DMS 273 (cell line): ENCODE data around the gene SERINC5.
"Not testable (repeated sequence)": the region's sequence is repeated elsewhere in the genome, so short reads cannot be mapped to it uniquely, and the experiment has no call there.

ENCODE experiments used
- DNase-seq: peaks from one replicate; lab custom pipeline; 2025; ENCODE audit not compliant: unreplicated experiment; lab: John Stamatoyannopoulos, UW

Gene SERINC5

DNA sequence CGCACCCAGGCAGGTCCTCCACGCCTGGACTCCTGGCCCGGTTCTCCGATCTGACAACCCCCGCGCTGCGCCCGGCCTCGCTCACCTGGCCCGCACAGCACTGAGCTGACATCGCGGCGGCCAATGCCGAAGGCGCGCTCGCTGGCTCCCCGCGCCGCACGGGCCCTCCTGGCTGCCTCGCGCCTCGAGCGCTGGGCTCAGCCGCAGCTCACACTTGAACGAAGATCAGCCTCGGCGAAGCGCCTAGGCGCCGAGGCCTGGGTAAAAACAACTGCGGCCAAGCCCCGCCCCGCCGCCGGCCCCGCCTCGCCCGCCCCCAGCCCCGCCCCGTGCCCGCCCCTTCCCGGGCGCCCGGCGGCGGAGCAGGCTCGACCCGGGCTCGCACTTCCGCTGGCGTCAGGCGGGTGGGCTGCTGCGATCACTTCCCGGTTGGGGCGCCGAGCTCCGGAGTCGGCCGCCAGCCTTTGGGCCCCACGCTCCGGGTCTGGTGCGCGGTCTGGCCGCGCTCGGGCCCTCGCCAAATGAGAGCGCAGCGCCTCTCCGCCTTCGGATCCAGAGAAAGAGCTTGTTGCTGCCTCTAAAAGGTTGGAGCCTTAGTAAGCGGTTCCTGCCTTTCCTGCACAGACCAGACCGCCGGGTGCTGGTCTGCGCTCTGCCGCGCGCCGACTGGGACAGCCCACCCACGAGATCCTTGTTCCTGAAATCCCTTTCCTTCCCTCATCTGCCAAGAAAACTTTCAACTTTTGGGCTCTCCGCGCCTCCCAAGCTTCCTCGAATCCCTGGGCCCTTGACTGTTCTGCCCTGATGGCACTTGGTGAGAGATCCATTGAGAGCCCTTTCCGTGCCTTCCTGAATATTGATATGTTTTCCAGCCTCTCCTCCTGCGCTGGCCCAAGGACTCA is at the start of gene SERINC5:
SERINC5 (minus strand) TSS at position 238 of the 902 bp plus-strand sequence; CDS start at position 112, 126 bp downstream.
- DNase-seq: peak; percentile 91

DNA sequence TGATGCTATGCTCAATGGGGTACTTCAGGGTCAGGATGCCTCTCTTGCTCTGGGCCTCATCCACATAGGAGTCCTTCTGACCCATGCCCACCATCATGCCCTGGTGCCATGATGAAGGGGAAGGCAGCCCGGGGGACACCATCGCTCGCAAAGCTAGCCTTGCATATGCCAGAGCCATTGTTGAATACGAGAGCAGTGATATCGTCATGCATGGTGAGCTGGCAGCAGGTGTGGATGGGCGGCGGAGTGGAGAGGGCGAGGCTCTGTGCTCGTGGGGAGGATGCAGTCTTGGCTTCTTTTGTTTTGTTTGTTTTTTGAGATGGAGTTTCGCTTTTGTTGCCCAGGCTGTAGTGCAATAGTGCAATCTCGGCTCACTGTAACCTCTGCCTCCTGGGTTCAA is 46.8 kb upstream of the SERINC5 start:
- no peak for DNase-seq

DNA sequence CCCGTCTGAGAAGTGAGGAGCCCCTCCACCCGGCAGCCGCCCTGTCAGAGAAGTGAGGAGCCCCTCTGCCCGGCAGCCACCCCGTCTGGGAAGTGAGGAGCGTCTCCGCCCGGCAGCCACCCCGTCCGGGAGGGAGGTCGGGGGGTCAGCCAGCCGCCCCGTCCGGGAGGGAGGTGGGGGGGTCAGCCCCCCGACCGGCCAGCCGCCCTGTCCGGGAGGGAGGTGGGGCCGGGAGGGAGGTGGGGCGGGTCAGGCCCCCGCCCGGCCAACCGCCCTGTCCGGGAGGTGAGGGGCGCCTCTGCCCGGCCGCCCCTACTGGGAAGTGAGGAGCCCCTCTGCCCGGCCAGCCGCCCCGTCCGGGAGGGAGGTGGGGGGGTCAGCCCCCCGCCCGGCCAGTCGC is 45.5 kb upstream of the SERINC5 start:
- not testable (repeated sequence) for DNase-seq

DNA sequence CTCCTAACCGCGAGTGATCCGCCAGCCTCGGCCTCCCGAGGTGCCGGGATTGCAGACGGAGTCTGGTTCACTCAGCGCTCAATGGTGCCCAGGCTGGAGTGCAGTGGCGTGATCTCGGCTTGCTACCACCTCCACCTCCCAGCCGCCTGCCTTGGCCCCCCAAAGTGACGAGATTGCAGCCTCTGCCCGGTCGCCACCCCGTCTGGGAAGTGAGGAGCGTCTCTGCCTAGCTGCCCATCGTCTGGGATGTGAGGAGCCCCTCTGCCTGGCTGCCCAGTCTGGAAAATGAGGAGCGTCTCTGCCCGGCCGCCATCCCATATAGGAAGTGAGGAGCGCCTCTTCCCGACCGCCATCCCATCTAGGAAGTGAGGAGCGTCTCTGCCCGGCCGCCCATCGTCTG is 44.9 kb upstream of the SERINC5 start:
- DNase-seq: not testable (repeated sequence)

DNA sequence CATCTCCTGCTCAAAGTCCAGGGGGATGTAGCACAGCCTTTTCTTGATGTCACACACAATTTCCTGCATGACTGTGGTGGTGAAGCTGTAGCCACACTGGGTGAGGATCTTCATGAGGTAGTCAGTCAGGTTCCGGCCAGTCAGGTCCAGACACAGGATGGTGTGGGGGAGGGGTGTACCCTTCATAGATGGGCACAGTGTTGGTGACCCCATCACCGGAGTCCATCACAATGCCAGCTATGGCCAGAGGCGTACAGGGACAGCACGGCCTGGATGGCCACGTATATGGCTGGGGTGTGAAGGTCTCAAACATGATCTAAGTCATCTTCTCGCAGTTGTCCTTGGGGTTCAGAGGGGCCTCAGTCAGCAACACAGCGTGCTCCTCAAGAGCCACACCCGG is 44.3 kb upstream of the SERINC5 start:
- DNase-seq: no peak

DNA sequence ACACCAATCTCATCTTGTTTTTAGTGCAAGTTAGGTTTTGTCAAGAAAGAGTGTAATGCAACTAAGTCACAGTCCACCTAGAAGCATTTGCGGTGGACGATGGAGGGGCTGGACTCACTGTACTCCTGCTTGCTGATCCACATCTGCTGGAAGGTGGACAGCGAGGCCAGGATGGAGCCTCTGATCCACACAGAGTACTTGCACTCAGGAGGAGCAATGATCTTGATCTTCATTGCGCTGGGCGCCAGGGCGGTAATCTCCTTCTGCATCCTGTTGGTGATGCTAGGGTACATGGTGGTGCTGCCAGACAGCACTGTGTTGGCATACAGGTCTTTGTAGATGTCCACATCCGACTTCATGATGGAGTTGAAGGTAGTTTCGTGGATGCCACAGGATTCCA is 43.8 kb upstream of the SERINC5 start:
- DNase-seq: no peak

DNA sequence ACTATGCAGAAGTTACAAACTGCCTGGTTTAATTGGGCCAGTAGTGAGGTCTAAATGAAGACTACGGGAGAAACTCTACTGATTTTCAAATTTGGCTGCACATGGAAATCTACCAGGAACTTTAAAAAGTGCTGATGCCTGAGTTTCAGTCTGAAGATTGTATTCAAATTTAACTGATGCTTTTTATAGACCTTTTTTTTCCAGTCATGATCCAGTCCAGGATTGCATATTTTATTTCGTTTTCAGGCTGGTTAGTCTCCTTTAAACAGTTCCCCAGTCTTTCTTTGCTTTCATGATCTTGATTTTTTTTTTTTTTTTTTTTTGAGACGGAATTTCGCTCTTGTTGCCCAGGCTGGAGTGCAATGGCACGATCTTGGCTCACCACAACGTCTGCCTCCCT is 40.3 kb upstream of the SERINC5 start:
- no peak for DNase-seq

DNA sequence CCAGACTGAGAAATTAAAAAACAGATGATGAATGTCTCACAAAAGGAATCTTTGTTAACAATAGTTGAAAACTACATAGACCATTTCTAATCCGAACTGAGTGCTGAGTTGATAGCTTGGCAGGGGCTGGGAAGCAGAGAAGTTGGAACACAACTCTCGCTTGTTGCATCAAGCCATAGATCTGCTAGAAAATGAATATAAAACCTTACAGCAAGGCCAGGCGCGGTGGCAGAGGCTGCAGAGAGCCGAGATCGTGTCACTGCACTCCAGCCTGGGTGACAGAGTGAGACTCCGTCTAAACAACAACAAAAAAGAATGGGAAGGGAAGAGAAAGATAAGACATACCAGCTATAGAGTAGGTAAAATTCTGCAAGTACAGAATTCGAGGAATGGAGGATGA is 35.9 kb upstream of the SERINC5 start:
- no peak for DNase-seq

DNA sequence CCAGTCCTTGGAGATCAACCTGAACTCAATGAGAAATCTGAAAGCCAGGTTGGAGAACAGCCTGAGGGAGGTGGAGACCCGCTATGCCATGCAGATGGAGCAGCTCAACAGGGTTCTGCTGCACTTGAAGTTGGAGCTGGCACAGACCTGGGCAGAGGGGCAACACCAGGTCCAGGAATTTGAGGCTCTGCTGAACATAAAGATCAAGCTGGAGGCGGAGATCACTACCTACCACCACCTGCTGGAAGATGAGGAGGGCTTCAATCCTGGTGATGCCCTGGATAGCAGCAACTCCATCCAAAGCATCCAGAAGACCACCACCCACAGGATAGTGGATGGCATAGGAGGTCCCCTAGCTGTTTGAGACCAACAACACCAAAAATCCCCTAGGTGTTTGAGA is 33.5 kb upstream of the SERINC5 start:
- DNase-seq: no peak

DNA sequence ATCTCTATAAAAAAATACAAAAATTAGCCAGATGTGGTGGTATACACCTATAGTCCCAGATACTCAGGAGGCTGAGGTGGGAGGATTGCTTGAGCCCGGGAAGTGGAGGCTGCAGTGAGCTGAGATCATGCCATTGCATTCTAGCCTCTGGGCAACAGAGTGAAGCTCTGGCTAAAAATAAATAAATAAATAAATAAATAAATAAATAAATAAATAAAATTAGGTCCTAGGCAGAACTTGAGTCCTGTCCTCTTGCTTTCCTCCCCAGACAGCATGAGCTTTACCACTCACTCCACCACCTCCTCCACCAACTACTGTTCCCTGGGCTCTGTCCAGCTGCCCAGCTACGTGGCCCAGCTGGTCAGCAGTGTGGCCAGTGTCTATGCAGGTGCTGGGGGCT is 32.3 kb upstream of the SERINC5 start:
- no peak for DNase-seq

DNA sequence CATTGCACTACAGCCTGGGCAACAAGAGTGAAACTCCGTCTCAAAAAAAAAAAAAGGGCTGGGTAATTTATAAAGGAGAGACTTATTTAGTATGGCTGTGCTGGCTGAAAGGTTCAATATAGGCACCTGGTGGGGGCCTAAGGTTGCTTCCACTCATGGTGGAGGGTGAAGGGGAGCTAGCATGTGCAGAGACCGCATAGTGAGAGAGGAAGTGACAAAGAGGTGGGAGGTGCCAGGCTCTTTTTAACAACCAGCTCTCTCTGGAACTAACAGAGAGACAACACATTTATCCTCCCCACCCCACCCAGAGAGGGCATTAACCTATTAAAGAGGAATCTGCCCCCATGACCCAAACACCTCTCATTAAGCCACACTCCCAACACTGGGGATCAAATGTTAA is 28.9 kb upstream of the SERINC5 start:
- DNase-seq: no peak

DNA sequence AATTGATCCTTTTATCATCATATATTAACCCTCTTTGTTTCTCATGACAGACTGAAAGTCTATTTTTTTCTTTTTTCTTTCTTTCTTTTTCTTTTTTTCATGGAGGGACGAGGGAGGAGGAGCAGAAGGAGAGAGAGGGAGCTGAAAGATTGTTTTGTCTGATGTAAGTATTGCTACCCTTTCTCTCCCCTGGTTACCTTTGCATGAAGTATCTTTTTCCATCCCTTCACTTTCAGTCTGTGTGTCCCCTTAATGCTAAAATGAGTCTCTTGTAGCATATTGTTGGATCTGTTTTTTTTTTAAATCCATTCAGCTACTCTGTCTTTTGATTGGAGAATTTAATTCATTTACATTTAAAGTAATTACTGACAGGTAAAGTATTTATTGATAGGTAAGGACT is 27.5 kb upstream of the SERINC5 start:
- DNase-seq: no peak

DNA sequence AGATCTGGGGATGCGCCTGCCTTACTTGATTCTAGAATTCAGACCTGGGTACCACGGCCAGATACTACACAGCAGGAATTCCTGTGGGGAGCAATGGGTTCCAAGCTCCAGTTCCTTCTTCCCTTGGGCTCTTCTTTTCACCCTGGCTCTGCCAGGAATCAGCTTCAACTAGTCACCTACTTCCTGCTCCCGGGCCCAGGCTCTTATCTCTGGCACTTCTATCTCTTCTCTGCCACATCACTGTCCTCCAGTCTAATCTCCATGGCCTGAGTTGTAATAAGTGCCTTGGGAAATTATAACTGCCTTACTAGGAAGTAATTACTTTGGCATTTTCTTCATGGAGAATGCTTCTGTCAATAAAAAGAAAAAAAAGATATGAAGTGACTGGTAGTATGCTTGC is 26.2 kb upstream of the SERINC5 start:
- no peak for DNase-seq

DNA sequence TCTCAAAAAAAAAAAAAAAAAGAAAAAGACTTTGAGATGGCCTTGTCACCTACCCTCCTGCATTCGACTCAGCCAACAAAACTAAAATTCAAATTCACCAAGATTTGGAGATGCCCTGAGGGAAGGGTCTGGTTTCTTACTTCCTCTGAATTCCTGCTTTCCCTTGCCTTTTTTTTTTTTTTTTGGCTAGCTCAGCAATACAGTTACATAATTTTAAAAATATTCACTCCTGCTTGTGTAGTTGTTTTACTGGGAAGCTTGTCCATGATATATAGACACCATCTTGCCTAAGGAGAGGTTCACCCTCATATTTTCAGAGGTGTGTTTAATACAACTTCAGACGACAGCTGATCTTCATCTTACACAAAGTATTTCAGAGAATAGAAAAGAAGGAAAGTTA is 21.3 kb upstream of the SERINC5 start:
- DNase-seq: no peak

DNA sequence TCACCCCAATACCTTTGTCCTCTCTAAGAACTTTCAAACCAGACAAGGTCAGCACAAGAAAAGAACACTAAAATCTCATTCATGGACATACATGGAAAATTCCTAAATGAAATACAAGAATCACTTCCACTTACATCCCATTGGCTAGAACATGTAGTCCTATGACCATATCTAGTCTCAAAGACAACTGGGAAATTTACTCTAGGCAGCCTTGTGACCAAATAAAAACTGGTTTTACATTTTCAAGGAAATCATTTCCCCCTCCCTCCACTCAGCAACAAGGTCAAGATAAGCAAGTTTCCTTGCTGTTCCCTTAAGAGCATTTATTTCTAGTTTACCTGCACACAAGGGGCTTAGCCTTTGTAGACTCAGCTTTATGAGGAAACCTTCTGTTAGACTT is 20.3 kb upstream of the SERINC5 start:
- DNase-seq: no peak

DNA sequence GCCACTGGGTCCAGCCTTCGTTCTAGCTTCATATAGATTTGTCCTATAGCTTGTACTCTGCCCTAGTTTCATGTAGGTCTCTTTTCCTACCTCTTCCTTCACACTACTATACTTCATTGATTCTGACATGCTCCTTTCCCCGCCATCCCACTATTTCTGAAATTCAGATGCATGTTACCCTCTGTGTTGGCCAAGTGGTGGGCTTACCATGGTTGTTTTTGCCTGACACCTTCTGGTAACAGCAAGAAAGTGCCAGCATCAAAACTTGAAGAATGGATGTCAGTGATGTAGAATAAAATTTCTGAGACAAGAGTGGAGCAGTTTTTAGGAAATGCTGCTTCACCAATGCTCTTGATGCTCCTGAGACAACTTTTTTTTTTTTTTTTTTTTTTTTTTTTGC is 19.5 kb upstream of the SERINC5 start:
- peak; percentile 66 for DNase-seq

DNA sequence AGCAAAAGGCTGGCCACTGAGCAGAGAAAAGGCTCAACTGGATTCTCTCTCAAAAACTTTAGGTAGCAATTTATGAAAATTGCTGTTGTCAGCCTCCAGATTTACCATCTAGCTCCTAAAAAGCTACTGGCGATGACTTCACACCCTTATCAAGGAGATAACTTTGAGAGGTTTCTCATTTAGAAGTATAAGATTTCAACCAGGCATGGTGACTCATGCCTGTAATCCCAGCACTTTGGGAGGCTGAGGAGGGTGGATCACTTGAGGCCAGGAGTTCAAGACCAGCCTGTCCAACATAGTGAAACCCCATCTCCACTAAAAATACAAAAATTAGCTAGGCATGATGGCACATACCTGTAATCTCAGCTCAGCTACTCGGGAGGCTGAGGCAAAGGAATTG is 14.7 kb upstream of the SERINC5 start:
- DNase-seq: not testable (repeated sequence)

DNA sequence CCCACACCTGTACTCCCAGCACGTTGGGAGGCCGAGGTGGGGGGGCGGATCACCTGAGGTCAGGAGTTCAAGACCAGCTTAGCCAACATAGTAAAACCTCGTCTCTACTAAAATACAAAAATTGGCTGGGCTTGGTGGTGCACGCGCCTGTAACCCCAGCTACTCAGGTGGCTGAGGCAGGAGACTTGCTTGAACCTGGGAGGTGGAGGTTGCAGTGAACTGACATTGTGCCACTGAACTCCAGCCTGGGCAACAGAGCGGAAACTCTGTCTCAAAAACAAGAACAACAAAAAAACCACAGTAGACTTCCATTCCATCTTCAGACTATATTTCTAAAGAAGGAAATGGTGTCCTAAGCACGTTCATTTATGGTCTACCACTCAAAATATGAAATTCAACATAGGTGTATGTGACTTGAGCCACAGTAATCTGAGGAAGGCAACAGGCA is 14.2 kb upstream of the SERINC5 start:
- no peak for DNase-seq

DNA sequence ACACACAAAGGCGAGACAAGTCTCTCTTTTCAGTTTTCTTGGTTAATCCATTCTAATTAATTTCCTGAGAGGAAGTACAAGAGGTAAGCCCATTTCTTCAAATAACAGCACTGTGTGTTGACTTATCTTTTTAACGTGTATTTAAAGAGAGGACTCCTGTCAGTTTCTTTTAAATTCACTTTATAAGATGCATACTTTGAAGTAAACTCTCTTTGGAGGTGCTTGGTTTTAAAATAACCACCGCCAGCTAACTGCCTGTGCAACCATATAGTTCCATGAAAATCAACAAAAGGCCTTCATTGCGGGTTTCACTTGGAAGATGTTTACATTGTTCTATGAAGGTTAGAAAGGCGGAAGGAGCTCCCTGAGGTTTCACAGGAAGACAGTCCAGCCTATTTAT is 13.1 kb upstream of the SERINC5 start:
- DNase-seq: no peak

DNA sequence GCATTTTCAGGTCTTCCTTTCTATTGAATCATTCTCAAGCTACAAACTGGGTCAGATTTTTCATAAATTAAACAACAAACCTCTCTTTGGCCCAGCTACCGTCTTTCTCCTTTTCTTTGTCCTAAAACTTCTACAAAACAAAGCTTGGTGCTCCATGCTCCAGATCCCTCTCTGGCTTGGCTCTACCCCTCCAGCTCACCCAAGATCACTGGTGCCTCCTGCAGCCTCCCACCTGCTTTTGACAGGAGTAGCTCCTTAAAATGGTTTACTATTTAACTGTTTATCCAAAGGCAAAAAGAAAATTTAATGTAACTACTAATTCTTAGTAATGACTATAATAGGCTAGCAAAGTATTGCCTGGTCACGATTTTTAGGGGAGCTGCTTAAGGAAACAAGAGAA is 10.7 kb upstream of the SERINC5 start:
- peak; percentile 8 for DNase-seq

DNA sequence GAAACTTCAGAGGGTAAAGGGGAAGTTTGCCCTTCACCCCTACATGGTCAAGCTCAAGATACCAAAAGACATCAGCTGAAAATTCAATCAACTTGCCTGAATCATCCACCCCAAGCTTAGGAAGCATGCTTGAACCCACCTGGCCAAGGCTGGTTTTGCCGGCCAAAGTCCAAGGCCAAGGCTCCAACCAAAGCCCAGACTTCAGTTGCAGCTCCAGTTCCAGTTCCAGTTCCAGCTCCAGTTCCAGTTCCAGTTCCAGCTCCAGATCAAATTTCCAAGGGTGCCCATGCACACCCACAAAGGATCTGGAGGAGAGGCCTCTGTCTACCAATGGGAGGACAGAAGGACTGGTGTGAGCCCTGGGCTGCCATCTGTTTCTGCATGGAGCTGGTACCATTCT is 4.6 kb upstream of the SERINC5 start:
- peak; percentile 86 for DNase-seq

DNA sequence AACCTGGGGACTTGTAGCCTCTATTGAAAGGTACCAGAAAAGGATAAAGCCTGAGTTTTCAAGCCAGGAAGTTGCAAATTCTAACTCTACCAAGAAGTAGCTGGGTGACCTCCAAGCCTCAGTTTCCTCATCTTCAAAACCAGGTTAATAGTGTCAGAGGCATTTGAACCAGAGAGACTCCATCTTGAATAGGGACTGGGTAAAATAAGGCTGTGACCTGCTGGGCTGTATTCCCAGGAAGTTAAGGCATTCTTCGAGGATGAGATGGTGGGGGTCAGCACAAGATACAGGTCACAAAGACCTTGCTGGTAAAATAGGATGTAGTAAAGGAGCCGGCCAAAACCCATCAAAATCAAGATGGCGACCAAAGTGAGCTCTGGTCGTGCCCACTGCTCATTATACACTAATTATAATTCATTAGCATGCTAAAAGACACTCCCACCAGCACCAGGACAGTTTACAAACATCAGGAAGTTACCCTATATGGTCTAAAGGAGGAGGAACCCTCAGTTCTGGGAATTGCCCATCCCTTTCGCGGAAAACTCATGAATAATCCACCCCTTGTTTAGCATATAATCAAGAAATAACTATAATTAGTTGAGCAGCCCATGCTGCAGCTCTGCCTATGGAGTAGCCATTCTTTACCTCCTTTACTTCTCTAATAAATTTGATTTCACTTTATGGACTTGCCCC is 3.8 kb upstream of the SERINC5 start:
- DNase-seq: no peak
